MCF 10A (cell line): ENCODE results near the gene HSPBP1. TPM values are rescaled to one million over a fixed set of nuclear protein-coding genes. Genes with fewer than 3 reads are reported as not detected.
A peak's percentile ranks its signal among the peaks of the same experiment; 100 is the strongest.

Experiments used
- BruUV-seq: library from RNA; stranded (reverse); fragments of 400-500 nt; replicated peaks from 2 replicates; lab custom pipeline; 2021; lab: Mats Ljungman, UMichigan
- CTCF ChIA-PET: fragments of 300-600 bp; sonication (Branson Sonifier 250); formaldehyde crosslinking; extraction: SDS; loops from one replicate; lab custom pipeline; 2021; ENCODE audit warnings: antibody characterized with exemption, inconsistent platforms; lab: Yijun Ruan, JAX
- POLR2A ChIA-PET: fragments of 300-600, 350-650 bp; sonication (Branson Sonifier 250); formaldehyde crosslinking; extraction: SDS; loops from one replicate; lab custom pipeline; 2020; ENCODE audit warnings: antibody characterized with exemption, inconsistent platforms; lab: Yijun Ruan, JAX
- DNase-seq: peaks from one replicate; pipeline ENCODE4 v3.0.0-alpha.2; 2018; ENCODE audit not compliant: unreplicated experiment
- H3K27ac Mint-ChIP-seq: one replicate; pipeline ENCODE4 v1.8.0; 2022; ENCODE audit warnings: mild to moderate bottlenecking, low read depth, mixed read lengths; ENCODE audit not compliant: unreplicated experiment
- H3K27me3 Mint-ChIP-seq: one replicate; pipeline ENCODE4 v1.8.0; 2022; ENCODE audit warnings: mixed read lengths; ENCODE audit not compliant: insufficient read depth, unreplicated experiment
- H3K36me3 Mint-ChIP-seq: one replicate; pipeline ENCODE4 v1.8.0; 2022; ENCODE audit warnings: mild to moderate bottlenecking, moderate library complexity, mixed read lengths; ENCODE audit not compliant: insufficient read depth, unreplicated experiment
- H3K4me1 Mint-ChIP-seq: one replicate; pipeline ENCODE4 v1.8.0; 2022; ENCODE audit warnings: mixed read lengths; ENCODE audit not compliant: insufficient read depth, unreplicated experiment
- H3K4me3 Mint-ChIP-seq: one replicate; pipeline ENCODE4 v1.8.0; 2022; ENCODE audit warnings: mild to moderate bottlenecking, moderate library complexity, mixed read lengths; ENCODE audit not compliant: unreplicated experiment
- H3K9me3 Mint-ChIP-seq: one replicate; pipeline ENCODE4 v1.8.0; 2022; ENCODE audit warnings: mixed read lengths; ENCODE audit not compliant: unreplicated experiment
- CTCF ChIP-seq: fragments of 200-600 bp; IDR thresholded peaks from one replicate; pipeline ENCODE4 v1.8.0; 2022; ENCODE audit warnings: antibody characterized with exemption, mild to moderate bottlenecking; ENCODE audit not compliant: unreplicated experiment
- intact Hi-C: fragments of 100-400 bp; cut with micrococcal nuclease; formaldehyde crosslinking; loops from 2 replicates; pipeline ENCODE4 v1.14.1; 2022
- total RNA-seq: library from RNA; stranded (reverse); gene quantifications from 2 replicates; pipeline ENCODE4 v1.2.3, GENCODE V29; 2022

The HSPBP1 gene
- total RNA-seq, 1 experiment from 2014 or later = 53.1 TPM

DNA sequence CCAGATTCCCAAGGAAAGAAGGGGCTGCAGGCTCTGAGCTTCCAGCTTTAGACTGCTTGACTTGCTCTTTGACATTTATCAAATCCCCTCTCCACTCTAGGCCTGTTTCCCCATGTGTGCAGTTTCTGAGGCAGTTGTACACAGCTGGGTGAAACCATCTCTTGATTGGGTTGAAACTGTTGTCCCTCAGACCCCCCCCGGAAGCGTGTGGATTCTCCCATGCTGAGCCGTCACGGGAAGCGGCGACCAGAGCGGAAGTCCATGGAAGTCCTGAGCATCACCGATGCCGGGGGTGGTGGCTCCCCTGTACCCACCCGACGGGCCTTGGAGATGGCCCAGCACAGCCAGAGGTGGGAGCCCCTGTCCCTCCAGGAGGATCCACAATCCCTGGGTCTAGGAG, 23.6 kb upstream of the HSPBP1 start:
- BruUV-seq = no TSS peak
- CTCF ChIA-PET = interaction anchor here (0.6 to 4.2 kb wide), 18 partner anchors 9 to 799 kb away, joined by 3 to 58 read pairs (median 8); partner anchors contain the start of genes KMT5C, TMEM150B and TMEM238
- Mint-ChIP-seq H3K9me3 (no peaks in the 10 kb centered on the region), H3K36me3 (no peaks in the 10 kb centered on the region), H3K27me3 (no peaks in the 10 kb centered on the region), H3K4me1 (no peaks in the 10 kb centered on the region), H3K4me3 (no peak overlapping the region), H3K27ac (no peak overlapping the region)
- TF ChIP-seq CTCF = no peak
- POLR2A ChIA-PET = interaction anchor here (0.7 to 3.0 kb wide), 6 partner anchors 24 to 115 kb away, joined by 3 to 23 read pairs (median 4); partner anchors contain the start of gene KMT5C
- DNase-seq = no peak
- intact Hi-C loops = loop anchor here (2.0 kb wide), 1 partner anchor 35 kb away; the partner anchor contains the start of gene KMT5C

DNA sequence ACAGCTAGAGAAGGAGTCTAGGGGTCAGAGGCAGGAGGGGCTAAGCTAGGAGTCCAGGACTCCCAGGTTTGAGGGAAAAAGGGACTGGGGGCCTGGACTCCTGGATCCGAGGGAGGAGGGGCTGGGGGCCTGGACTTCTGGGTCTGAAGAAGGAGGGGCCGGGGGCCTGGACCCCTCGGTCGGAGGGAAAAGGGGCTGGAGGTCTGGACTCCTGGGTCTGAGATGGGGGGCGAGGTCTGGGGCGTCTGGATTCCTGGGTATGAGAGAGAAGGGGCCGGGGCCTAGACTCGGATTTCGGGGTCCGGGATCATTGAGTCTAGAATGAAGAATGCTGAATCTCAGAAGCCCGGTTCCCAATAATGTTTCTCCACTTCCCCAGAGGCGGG, 22.4 kb upstream of the HSPBP1 start:
- no peak for DNase-seq
- CTCF ChIA-PET = interaction anchor here (0.6 to 4.2 kb wide), 25 partner anchors 10 to 201 kb away, joined by 3 to 58 read pairs (median 8); partner anchors contain the start of genes KMT5C, TMEM150B and TMEM238
- intact Hi-C loops = loop anchor here (2.0 kb wide), 1 partner anchor 36 kb away; the partner anchor contains the start of gene KMT5C
- peak overlapping the region; percentile 58 for H3K4me3 Mint-ChIP-seq
- no peaks in the 10 kb centered on the region for H3K27me3 Mint-ChIP-seq
- no peak for TF ChIP-seq CTCF
- BruUV-seq = no TSS peak
- no peaks in the 10 kb centered on the region for H3K9me3 Mint-ChIP-seq
- no peaks in the 10 kb centered on the region for H3K36me3 Mint-ChIP-seq
- no peak overlapping the region for H3K27ac Mint-ChIP-seq
- H3K4me1 Mint-ChIP-seq = no peaks in the 10 kb centered on the region
- POLR2A ChIA-PET = interaction anchor here (0.7 to 3.0 kb wide), 12 partner anchors 11 to 82 kb away, joined by 3 to 23 read pairs (median 3); partner anchors contain the start of genes KMT5C and TMEM238

DNA sequence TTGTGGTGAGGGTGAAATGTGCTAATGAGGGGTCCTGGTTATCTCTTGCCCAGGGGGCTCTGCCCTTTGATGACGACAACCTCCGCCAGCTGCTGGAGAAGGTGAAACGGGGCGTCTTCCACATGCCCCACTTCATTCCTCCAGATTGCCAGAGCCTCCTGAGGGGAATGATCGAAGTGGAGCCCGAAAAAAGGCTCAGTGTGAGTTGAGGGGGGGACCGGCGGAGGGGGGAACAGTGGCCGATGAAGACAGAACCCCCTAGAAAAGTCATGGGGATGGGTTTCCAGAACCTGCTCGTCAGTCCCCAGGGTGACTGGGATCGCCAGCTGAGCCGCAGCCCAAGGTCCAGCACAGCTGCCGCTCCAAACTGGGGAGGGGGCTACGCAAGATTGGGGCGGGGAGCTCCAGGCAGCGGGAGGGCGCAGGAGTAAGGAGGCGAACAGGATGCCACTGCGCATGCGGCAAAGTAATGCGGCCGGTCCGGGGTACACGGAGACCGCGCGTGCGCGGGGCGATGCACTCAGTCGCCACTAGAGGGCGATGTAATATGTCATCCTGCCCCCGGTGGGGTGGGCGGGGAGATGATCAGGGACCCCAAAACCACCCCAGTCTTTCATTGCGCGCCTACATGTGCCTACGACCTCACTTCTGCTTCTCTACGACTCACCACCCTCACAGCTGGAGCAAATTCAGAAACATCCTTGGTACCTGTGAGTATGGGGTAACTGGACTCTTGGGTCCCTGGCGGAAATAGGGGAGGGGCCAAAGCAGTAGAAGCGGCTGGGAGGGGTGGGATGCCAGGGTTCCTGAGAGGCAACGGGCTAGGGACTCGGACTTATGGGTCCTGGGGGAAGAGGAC, 21.8 kb upstream of the HSPBP1 start:
- BruUV-seq = no TSS peak
- no peaks in the 10 kb centered on the region for H3K27me3 Mint-ChIP-seq
- no peaks in the 10 kb centered on the region for H3K9me3 Mint-ChIP-seq
- ChIA-PET POLR2A (interaction anchor here (0.7 to 3.0 kb wide), 12 partner anchors 10 to 86 kb away, joined by 3 to 23 read pairs (median 4); partner anchors contain the start of genes KMT5C, PPP6R1 and TMEM238), CTCF (interaction anchor here (0.6 to 4.2 kb wide), 50 partner anchors 8 to 487 kb away, joined by 3 to 58 read pairs (median 5); partner anchors contain the start of genes KMT5C, PPP6R1, TMEM150B and TMEM238)
- no peaks in the 10 kb centered on the region for H3K4me1 Mint-ChIP-seq
- intact Hi-C loops = loop anchor here (2.0 kb wide), 1 partner anchor 37 kb away; the partner anchor contains the start of gene KMT5C
- H3K27ac Mint-ChIP-seq = no peak overlapping the region
- peak overlapping the region; percentile 58 for H3K4me3 Mint-ChIP-seq
- H3K36me3 Mint-ChIP-seq = no peaks in the 10 kb centered on the region
- peak; percentile 81 for DNase-seq
- peak; percentile 96 for TF ChIP-seq CTCF
